K562 (cell line): ENCODE measurements around the gene POMP. TPM values are rescaled to one million over a fixed set of nuclear protein-coding genes. Genes with fewer than 3 reads are reported as not detected.

Source experiments
- BCOR ChIP-seq: fragments of 450-650 bp; IDR thresholded peaks from 2 replicates; pipeline ENCODE4 v1.6.1; 2016
- DIDO1 ChIP-seq: fragments of 450-650 bp; IDR thresholded peaks from 2 replicates; pipeline ENCODE4 v1.6.1; 2016; ENCODE audit warnings: low read depth, missing biosample characterization, missing genetic modification characterization
- HMG20B ChIP-seq: fragments of 250-450 bp; sonication (Bioruptor Pico); IDR thresholded peaks from 2 replicates; pipeline ENCODE4 v1.5.0; 2021; ENCODE audit warnings: mild to moderate bottlenecking
- IFI16 ChIP-seq: fragments of 250-450 bp; sonication (Bioruptor Pico); IDR thresholded peaks from 2 replicates; pipeline ENCODE4 v2.1.2; 2022; ENCODE audit warnings: mild to moderate bottlenecking, inconsistent platforms
- KLF16 ChIP-seq: IDR thresholded peaks from 2 replicates; pipeline ENCODE4 v1.6.1; 2016; ENCODE audit warnings: antibody characterized with exemption
- NR4A1 ChIP-seq, 2 experiments: fragments of 250-450 bp in 1 of 2; fragments of 450-650 bp in 1 of 2; sonication (Bioruptor Pico) in 1 of 2; IDR thresholded peaks; 2 replicates each; pipeline versions ENCODE4 v1.4.0 to v1.6.1; 2016 to 2020; ENCODE audit warnings: mild to moderate bottlenecking in 2 of 2, missing compliant biosample characterization in 1 of 2, missing genetic modification characterization in 1 of 2, moderate library complexity in 1 of 2
- REST ChIP-seq, 2 experiments: fragments of 450-650 bp; formaldehyde crosslinking in 1 of 2; IDR thresholded peaks; 2 replicates each; pipeline versions ENCODE4 v1.4.0 to v1.6.1; 2014 to 2020; ENCODE audit warnings: mild to moderate bottlenecking in 2 of 2, borderline replicate concordance in 1 of 2, low read depth in 1 of 2
- TAF15 ChIP-seq: fragments of 200-400 bp; formaldehyde crosslinking; IDR thresholded peaks from 2 replicates; pipeline ENCODE4 v1.6.1; 2017; ENCODE audit warnings: mild to moderate bottlenecking, low read depth, low read length, moderate library complexity
- TARDBP ChIP-seq: fragments of 450-650 bp; IDR thresholded peaks from 2 replicates; pipeline ENCODE4 v1.6.1; 2016
- THRA ChIP-seq: fragments of 450-650 bp; IDR thresholded peaks from 2 replicates; pipeline ENCODE4 v1.6.1; 2017; ENCODE audit warnings: mild to moderate bottlenecking, moderate library complexity
- WHSC1 ChIP-seq: IDR thresholded peaks from one replicate; pipeline ENCODE4 v1.6.1; 2012; ENCODE audit warnings: low read length, control low read depth, inconsistent platforms
- ZNF316 ChIP-seq: fragments of 450-650 bp; IDR thresholded peaks from 2 replicates; pipeline ENCODE4 v1.6.1; 2016
- polyA plus RNA-seq, 8 experiments: library from polyadenylated mRNA; depleted of rRNA in 4 of 8; stranded (reverse) in 5 of 8; unstranded in 3 of 8; fragments of >200 nt; fragmentation: Nextera tagmentation in 2 of 8; fragmentation: Illumina TruSeq in 1 of 8; extraction: Ambion mirVana in 2 of 8; extraction: Trizol in 1 of 8; gene quantifications; 2 replicates each; pipeline versions ENCODE4 v1.2.1 to v1.2.3, GENCODE V29; 2011 to 2014; ENCODE audit warnings: inconsistent platforms in 1 of 8, missing spikeins in 1 of 8
- total RNA-seq, 7 experiments: library from RNA; depleted of rRNA in 6 of 7; stranded (reverse); fragments of >200 nt in 6 of 7; fragmentation: Illumina TruSeq in 2 of 7; extraction: Trizol in 2 of 7; gene quantifications; 2 replicates each; pipeline versions ENCODE4 v1.2.1 to v1.2.3, GENCODE V29; 2011 to 2021; ENCODE audit warnings: low replicate concordance in 1 of 7

Gene POMP
- total and polyA plus RNA-seq, 9 of the 15 experiments (the other 6 are each of a cell fraction or from before 2014, with no cell fraction given), result 69.2 to 647 (median 118) TPM

GRCh38 chr13:28707629-28708427 is 48.9 kb downstream of the POMP start (continued):
- TF ChIP-seq NR4A1 (CRISPR knock-in tag; IDR thresholded peaks at IDR 0.05), result no peak
- TF ChIP-seq NR4A1 (tag; IDR thresholded peaks at IDR 0.05), result peak; percentile 63; the same call in 1 of the 2 replicates
- TF ChIP-seq TAF15, result no peak
- no peak for TF ChIP-seq DIDO1
- TF ChIP-seq REST (IDR thresholded peaks at IDR 0.05; ENCODE audit: borderline replicate concordance), result 0 out of 2 replicates have a peak, but pooled peaks have one; percentile 5
- TF ChIP-seq REST (CRISPR knock-in tag; IDR thresholded peaks at IDR 0.05; ENCODE audit: low read depth), result no peak
- TF ChIP-seq TARDBP, result no peak
- TF ChIP-seq BCOR, result no peak
- TF ChIP-seq HMG20B (CRISPR knock-in tag), result no peak
- TF ChIP-seq THRA, result no peak
- no peak for TF ChIP-seq KLF16
- TF ChIP-seq ZNF316, result peak; percentile 92
- no peak for TF ChIP-seq IFI16 (CRISPR knock-in tag)
- no peak for TF ChIP-seq WHSC1
